NCI-H1694 (cell line): ENCODE data around the gene ATP8A2.
"Not testable (repeated sequence)": the region's sequence is repeated elsewhere in the genome, so short reads cannot be mapped to it uniquely, and the experiment has no call there.

Experiments
- DNase-seq: peaks from one replicate; lab custom pipeline; 2025; lab: John Stamatoyannopoulos, UW

Gene ATP8A2

GRCh38 chr13:25806264-25806974, 434.6 kb downstream of the ATP8A2 start:
- no peak for DNase-seq

- DNase-seq = no peak
Measured at GRCh38 chr13:25807562-25807961, 435.8 kb downstream of the ATP8A2 start.

- no peak for DNase-seq
Measured at GRCh38 chr13:25811506-25811905, 439.7 kb downstream of the ATP8A2 start.

- DNase-seq = no peak
Measured at GRCh38 chr13:25816239-25816638, 444.5 kb downstream of the ATP8A2 start.

GRCh38 chr13:25819856-25820530, 448.2 kb downstream of the ATP8A2 start:
- DNase-seq = no peak

- no peak for DNase-seq
Measured at GRCh38 chr13:25821776-25822175, 450.0 kb downstream of the ATP8A2 start.

- DNase-seq = not testable (repeated sequence)
Measured at GRCh38 chr13:25827221-25827620, 455.4 kb downstream of the ATP8A2 start.

GRCh38 chr13:25827831-25828465, 456.2 kb downstream of the ATP8A2 start:
- DNase-seq = no peak

GRCh38 chr13:25833761-25834160, 462.0 kb downstream of the ATP8A2 start:
- no peak for DNase-seq

GRCh38 chr13:25836574-25837336, 465.0 kb downstream of the ATP8A2 start:
- no peak for DNase-seq

GRCh38 chr13:25839371-25839770, 467.6 kb downstream of the ATP8A2 start:
- DNase-seq = no peak

- no peak for DNase-seq
Measured at GRCh38 chr13:25840261-25840660, 468.5 kb downstream of the ATP8A2 start.

GRCh38 chr13:25840931-25841330, 469.2 kb downstream of the ATP8A2 start:
- no peak for DNase-seq

GRCh38 chr13:25843692-25844091, 471.9 kb downstream of the ATP8A2 start:
- DNase-seq = no peak

- DNase-seq = no peak
Measured at GRCh38 chr13:25844559-25845434, 473.0 kb downstream of the ATP8A2 start.

- DNase-seq = no peak
Measured at GRCh38 chr13:25846222-25846984, 474.6 kb downstream of the ATP8A2 start.

GRCh38 chr13:25847145-25847544, 475.4 kb downstream of the ATP8A2 start:
- DNase-seq = no peak

- DNase-seq = no peak
Measured at GRCh38 chr13:25847635-25848626, 476.2 kb downstream of the ATP8A2 start.
